GM19238 (cell line): ENCODE results near the gene EVC2.

Experiments used
- DNase-seq: peaks from one replicate; pipeline ENCODE4 v3.0.0; 2011; ENCODE audit warnings: low spot score; ENCODE audit not compliant: insufficient read length

EVC2 gene

DNA sequence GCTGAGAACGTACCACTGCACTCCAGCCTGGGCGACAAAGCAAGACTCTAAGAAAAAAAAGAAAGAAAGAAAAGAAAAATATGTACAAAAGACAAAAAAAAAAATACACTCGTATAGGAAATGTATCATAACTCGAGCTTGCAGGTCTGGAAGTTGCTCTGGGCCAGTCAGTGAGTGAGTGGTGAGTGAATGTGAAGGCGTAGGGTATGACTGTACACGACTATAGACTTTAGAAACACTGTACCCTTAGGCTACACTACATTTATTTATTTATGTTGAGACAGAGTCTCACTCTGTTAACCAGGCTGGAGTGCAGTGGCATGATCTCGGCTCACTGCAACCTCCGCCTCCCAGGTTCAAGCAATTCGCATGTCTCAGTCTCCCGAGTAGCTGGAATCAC, 29.4 kb downstream of the EVC2 start:
- no peak for DNase-seq

GRCh38 chr4:5676763-5677162, 31.6 kb downstream of the EVC2 start:
- no peak for DNase-seq

DNA sequence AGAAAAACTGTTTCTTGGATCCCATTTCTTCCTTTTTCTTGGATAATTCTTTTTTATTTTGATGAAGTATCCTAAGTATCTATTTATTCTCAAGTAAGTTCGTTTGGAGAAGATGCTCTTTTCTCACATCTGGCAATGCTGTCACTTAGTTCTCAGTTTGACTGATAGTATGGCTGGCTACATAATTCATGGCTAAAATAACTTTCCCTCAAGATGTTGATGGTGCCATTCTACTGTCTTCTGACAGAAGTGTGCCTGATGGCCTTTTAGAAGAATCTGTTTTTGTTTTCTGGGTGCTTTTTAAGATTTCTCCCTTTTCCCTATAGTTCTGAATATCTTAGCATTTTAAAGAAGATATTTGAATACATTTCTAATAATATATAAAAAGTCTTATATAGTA, 41.6 kb downstream of the EVC2 start:
- no peak for DNase-seq

GRCh38 chr4:5664778-5665177, 43.6 kb downstream of the EVC2 start:
- no peak for DNase-seq

- DNase-seq = no peak
Measured at GRCh38 chr4:5662555-5662954, 45.8 kb downstream of the EVC2 start.

- DNase-seq = no peak
Measured at GRCh38 chr4:5661237-5661636, 47.1 kb downstream of the EVC2 start.

DNA sequence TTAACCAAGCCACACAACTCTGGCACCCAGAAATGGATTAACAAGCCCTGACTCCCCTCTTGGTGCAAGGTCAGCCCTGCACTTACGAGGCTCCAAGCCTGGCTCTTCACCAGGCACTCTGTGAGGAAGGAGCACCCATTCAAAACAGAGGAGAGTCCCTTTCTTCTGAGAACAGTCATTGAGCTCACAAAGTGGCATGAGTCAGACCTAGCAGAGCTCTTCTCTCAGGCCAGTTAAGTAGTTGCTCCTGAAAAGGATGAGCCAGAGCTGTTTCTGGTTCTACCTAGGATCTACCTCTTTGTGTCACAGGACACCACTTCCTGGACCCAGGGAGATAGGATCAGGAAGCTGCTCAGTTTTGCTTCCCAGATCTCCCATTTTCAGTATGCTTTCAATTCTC, 48.2 kb downstream of the EVC2 start:
- no peak for DNase-seq

DNA sequence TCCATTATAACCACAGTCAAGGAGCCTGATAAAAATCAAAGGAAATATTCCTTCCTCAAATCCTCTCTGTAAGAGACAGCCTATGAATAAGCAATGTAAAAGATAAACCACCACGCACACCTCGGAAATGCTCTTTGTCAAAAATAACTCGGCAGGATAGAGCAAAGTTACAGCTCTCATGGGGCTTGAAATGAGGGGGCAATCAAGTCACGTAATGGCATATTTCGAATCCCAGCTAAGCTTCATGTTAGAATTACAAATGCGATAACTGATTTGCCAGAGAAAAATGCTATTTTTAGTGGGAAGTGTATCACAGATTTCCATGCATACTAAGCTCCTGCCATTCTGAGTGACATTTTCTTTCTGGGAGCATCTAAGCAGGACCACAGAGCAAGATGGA, 49.4 kb downstream of the EVC2 start:
- no peak for DNase-seq

DNA sequence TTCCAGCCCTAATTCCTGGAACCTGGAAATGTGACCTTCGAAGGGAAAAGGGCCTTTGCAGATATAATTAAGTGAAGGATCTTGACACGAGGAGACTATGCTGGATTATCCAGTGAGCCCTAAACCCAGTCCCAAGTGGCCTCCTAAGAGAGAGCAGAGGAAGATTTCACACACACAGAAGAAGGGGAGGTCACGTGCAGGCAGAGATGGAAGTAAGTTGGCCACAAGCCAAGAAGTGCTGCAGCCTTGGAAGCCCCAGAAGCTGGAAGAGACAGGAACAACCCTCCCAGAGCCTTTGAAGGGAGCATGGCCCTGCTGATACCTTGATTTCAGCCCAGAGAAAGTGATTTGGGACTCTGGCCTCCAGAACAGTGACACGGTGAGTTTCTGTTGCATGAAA, 51.9 kb downstream of the EVC2 start:
- DNase-seq = no peak

- DNase-seq = no peak
Measured at GRCh38 chr4:5654791-5655190, 53.6 kb downstream of the EVC2 start.

GRCh38 chr4:5651089-5651488, 57.3 kb downstream of the EVC2 start:
- DNase-seq = no peak

DNA sequence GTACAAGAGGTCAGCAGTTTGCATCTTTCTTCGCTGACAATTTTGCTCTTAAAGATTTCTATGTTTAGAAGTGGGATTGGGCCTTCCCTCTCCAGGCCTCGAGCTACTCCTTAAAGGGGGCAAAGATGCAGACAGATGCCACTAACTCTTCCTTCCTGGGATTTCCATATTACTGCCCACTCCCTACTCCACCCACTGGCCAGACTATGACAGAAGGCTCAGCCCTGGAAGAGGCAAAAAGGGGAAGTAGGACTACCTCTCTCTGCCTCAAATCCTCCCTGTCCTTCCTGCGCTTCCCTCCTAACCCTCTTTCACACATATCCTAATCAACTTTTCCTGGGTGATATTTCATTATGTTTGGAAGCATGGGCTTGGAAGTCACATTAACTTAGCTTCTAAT, 58.3 kb downstream of the EVC2 start:
- no peak for DNase-seq

- no peak for DNase-seq
Measured at GRCh38 chr4:5647351-5647750, 61.0 kb downstream of the EVC2 start.

DNA sequence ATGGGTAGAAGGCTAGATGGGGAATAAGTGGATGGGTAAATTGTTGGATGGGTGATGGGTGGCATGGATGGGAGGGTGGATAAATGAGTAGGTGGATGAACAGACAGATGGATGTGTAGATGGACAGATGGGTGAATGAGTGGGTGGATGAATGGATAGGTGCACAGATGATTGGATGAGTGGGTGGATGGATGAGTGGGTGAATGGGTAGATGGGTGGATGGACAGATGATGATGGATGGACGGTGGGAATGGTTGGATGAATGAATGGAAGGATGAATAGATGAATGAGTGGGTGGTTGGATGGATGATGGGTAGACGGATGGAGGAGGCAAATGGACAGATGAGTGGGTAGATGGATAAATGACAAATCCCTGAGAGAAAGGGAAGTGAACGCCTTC, 68.3 kb downstream of the EVC2 start:
- no peak for DNase-seq

DNA sequence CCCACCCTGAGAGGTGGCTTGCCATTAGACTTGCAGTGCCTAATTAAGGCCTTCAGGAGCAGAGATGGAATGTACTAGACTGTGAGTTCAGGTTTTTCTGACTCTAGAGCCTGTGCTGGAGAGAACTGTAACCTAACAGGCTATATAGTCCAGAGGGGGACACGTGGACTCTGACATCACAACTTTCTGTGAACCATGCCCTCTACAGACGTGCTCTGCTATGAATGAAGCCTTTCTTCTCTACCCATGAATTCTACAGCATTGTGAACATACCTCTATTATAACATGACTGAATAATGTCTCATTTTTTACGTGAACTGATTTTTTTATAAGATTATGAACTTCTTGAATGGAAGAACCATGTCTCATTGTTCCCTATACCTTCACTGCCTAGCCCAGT, 68.8 kb downstream of the EVC2 start:
- DNase-seq = no peak

GRCh38 chr4:5638976-5639375, 69.4 kb downstream of the EVC2 start:
- no peak for DNase-seq

- DNase-seq = no peak
Measured at GRCh38 chr4:5638316-5638715, 70.0 kb downstream of the EVC2 start.

DNA sequence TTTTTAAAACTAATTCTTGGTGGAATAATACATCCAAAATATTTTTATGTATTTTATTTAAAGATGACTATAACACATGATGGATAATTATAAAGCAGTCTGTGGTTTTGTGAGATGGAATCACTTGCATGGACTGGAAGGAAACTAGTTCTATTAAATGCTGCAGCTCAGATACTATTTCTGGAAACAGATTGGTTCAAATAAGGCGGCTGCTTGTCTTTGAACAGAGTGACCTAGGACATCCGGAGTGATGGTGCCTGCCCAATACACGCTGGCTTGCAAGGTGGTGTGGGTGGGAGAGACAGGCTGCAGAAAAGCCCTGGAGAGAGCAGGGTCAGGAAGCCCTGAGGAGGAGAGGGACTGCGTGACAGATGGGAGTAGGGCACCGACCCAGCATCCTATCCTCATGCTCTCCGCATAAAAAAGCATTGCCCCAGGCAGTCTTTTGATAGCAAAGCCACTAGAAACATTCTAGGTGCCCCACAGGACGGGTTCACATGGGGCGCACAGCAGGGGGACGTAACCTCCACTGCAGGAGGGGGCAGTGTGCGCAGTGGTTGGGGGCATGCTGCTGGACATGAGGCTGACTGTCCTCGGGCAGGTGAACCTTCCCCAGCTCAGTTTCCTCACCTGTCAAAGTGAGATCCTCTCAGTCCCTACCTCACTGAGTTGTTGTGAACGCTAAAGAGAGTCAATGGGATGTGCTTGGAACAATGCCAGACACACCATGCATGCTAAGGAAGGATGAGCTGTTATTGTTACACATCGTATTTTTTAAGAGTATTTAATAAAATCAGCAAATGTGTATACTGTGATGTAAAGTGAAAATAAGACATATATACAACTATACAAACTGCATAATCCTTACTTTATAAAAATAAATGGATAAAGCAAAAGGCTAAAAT, 71.3 kb downstream of the EVC2 start:
- DNase-seq = no peak

DNA sequence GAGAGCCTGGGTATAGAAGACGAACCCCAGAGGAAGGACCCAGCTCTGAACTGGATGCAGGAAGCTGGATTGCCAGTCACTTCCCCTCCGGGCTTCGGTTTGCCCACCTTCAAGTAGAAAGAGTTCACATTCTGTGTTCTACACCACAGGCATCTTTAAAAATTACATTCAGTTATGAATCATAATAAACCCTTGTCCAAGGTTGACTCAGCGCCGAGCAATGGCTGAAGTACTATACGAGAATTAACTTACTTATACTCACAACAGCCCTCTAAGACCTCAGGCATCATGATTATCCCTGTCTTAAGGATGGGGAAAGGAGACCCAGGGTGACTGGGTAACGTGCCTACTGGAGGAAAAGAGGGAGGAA, 72.5 kb downstream of the EVC2 start:
- DNase-seq = no peak

GRCh38 chr4:5632571-5632970, 75.8 kb downstream of the EVC2 start:
- DNase-seq = no peak

DNA sequence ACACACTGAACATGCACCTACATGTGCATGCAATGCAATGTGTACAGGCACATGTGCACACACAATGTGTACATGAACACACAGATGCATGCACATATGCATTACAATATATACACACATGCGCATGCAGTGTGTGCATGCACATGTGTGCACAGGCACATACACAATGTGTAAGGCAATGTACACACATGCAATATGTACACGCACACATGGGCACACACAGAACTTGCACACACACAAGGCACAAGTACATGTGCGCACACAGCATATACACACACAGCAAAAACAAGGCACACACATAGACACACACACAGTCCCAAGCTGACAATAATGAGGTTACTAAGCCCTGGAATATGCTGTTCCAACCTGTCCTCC, 76.3 kb downstream of the EVC2 start:
- no peak for DNase-seq

DNA sequence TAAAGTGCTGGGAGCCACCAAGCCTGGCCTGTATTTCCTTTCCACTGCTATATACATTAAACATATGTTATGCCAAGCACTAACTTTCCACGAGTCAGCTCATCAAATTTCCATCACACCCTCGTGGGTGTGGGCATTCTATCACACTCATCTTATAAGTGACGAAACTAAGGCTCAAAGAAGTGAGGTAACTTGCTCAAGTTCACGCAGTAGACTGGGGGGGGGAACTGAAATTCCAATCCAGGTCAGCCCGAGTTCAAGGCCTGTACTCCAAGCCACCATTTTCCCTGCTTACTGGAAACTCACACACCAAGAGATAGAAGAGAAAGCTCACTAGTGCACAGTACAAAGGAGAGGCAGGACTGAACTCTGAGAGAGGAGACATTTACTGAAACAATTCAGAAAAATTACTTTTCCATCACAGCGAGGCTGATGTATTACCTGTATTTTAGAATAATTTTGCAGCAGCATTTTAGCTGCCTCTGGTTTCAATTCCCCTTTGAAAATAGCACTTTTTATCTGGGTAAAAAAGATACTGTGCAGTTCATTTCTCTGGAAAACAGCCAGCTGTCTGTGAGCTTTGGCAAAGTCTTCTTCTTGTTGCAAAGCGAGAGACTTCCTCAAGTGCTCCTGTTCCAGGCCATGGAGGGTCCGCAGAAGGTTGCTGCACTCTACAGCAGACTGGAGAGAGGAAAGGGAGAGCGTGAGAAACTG, 76.8 kb downstream of the EVC2 start:
- no peak for DNase-seq

GRCh38 chr4:5630762-5631161, 77.6 kb downstream of the EVC2 start:
- no peak for DNase-seq
